GM20431 (cell line): ENCODE results near the gene CXADR.
"Not testable (repeated sequence)": the region's sequence is repeated elsewhere in the genome, so short reads cannot be mapped to it uniquely, and the experiment has no call there.

Experiments
- in situ Hi-C: fragments of 300-500 bp; cut with MseI, MboI; formaldehyde crosslinking; loops from one replicate; pipeline ENCODE4 v1.15.0; 2020; ENCODE audit warnings: low sequenced_read_pairs; ENCODE audit not compliant: unreplicated experiment

The CXADR gene

DNA sequence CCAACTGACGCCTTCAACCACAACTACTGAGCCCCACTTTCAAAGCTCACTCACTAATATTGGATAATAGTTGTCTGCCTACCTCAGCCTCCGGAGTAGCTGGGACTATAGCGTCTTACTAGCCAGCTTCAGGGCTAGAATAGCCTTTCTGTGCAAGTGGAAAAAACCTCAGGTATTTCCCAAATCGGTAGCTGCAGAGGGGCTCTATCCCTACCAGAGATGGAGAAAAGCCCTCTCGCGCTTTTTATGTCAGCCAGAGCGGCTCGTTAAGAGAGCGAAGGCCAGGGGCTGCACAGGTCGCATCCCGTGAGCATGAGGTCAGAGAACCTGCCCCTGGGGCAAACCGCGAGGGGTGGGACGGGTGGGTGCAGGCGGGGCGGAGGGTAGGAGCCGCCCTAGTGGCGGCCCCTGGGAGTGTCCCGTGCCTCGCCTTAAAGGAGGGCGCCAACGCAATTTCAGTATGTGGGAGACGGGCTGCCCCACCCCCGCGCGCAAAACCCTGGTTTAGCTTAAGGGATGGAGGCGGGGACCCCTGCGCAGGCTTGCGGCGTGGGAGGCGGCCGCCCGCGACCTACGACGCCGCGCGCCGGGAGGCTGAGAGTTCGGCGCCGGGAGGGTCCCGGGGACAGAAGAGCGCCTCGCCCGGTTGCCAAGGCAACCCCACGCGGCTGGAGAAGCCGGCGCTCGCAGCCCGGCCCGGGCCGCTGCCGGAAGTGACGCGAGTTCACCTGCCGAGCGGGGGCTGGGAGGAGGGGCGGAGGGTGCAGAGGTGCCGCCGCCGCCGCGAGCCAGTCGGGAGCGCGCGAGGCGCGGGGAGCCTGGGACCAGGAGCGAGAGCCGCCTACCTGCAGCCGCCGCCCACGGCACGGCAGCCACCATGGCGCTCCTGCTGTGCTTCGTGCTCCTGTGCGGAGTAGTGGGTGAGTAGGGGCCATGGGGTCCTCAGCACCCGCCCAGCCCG is at the start of gene CXADR:
TSS of gene CXADR (plus strand) at position 791 of the 961 bp plus-strand sequence. CDS start at position 878, 87 bp downstream.
- in situ Hi-C loops: no loop called here

DNA sequence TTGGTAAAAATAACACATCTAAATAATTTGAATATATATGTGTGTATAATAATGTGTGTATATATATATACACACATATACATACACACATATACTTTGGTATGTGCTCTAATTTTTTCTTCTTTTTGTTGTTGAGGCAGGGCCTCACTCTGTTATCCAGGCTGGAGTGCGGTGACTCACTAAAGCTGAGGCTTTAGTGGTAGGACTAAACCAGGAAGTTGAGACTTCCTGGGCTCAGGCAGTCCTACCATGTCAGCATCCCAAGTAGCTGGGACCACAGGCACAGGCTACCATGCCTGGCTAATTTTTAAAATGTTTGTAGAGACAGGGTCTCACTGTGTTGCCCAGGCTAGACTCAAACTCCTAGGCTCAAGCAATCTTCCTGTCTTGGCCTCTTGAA is 46.7 kb upstream of the CXADR start:
- in situ Hi-C loops: no loop called here

DNA sequence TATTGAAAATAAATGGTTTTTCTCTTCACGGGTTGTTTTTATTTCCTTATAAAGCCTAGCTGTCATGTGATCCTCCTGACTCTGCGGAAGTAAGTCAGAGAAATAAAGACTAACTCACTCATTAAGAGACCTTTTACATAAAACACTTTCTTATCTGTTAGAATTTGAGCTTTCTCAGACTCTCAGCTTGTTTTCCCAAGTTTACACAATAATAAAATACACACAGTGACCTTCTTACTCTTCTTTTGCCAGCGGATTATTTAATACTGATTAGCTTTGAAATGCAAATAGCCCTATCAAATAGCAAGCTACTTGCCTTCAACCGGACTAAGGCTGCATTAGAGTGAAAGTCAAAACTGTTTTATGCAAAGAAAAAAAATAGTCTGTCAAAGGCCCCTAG is 45.5 kb upstream of the CXADR start:
- in situ Hi-C loops: no loop called here

DNA sequence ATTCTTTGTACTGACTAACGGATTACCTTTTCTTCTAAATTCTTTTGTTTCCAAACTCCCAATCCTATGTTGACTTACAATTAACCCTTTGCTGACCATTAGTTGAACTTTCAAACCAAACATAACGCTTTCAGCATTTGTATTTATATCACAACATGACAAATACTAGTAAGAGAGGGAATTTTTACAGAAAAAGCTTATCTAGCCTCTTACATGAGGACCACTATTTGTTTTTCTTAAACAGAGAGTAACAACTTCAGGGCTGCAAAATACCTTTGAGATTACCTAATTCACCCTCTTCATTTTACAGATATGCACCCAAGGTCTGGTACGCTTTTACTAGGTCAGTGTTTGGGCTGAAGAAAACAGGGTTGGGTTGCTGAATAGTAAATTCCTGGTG is 45.0 kb upstream of the CXADR start:
- in situ Hi-C loops: no loop called here

DNA sequence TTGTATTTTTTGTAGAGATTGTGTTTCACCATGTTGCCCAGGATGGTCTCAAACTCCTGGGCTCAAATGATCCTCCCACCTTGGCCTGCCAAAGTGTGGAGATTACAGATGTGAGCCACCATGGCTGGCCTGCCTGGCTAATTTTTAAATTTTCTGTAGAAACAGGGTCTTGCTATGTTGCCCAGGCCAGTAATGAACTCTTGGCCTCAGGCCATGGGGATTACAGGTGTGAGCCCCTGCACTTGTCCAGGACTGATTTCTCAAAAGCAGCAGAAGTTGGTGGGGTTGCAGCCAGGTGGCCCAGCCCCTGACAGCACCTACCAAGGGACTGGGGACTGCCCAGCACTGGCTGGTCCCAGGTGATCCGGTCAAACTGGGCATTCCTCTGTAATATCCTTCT is 44.1 kb upstream of the CXADR start:
- in situ Hi-C loops: no loop called here

DNA sequence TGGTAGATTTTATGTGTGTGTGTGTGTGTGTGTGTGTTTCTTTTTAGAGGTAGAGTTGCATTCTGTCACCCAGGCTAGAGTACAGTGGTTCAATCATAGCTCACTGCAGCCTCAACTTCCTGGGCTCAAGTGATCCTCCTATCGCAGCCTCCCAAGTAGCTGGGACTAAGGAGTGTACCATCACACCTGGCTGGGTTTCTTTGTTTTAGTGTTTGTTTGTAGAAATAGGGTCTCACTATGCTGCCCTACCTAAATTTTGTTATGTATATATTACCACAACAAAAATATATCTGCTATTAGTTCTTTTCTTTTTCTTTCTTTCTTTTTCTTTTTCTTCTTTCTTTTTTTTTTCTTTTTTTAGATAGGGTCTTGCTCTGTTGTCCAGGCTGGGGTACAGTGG is 43.1 kb upstream of the CXADR start:
- in situ Hi-C loops: no loop called here

DNA sequence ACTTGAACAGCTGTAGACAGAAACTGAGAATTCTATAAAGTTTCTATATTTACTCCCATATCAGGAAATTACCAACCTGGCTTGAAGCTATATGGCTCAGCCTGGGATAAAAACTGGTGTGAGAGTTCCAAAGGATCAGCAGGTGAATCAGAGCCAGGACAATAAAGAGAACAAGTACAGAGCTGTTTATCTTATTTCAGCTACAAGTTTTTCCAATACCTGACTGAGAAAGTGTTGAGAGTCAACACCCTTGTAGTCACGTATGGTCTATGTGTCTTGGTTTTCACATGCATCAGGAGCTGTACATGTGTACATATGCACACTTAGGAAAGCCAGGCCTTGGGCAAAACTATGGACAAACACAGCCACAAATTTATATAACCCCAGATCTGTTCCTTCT is 40.7 kb upstream of the CXADR start:
- in situ Hi-C loops: no loop called here

DNA sequence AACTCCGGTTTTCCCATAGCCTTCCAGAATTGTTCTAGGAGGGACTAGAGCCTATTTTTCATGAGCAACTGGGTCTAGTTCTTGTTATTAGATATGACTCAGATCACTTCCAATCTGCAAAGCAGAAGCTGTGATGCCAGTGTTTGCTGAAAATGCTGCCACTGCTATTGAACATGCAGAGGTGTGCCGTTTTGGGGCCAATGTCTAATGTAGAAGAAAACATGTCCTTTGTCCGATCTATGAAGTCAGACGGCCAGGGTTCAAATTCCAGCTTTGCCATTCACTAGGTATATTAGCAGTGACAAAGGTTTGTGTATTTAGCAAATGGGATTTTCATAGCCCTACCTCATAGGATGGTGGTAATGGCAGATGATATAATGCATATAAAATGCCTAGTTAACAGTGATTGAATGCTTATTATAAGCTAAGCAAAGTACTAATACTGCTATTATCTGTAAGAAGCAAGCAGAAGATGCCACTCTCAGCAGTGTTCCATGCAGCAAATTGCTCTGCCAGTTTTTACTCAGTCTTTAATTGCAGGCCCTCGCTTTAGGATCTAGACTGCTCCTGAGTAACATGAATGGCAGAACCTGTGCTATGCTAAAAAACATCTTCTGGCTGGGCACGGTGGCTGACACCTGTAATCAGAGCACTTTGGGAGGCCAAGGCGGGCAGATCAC is 40.1 kb upstream of the CXADR start:
- in situ Hi-C loops: no loop called here

DNA sequence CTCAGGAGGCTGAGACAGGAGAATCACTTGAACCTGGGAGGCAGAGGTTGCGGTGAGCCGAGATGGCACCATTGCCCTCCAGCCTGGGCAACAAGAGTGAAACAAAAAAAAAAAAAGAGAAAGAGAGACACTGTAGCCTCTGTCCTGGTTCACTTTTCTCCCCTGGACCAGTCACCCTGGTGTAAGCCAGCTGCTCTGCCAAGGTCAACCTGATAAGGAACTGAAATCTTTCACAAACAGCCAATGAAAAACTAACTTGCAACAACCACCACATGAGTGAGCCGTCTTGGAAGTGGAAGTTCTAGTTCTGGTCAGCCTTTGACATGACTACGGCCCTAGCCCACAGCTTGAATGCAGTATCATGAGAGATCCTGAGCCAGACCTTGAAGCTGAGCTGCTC is 36.8 kb upstream of the CXADR start:
- in situ Hi-C loops: no loop called here

DNA sequence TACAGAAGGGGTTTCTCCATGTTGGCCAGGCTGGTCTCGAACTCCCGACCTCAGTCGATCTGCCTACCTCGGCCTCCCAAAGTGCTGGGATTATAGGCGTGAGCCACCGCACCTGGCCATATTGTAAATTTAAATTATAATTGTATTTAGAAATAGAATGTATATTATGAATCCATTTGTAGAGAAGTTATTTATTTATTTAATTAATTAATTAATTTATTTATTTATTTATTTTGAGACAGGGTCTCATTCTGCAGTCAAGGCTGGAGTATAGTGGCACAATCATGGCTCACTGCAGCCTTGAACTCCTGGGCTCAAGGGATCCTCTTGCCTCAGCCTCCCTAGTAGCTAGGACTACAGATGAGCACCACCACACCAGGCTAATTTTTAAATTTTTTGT is 34.7 kb upstream of the CXADR start:
- in situ Hi-C loops: not testable (repeated sequence)

DNA sequence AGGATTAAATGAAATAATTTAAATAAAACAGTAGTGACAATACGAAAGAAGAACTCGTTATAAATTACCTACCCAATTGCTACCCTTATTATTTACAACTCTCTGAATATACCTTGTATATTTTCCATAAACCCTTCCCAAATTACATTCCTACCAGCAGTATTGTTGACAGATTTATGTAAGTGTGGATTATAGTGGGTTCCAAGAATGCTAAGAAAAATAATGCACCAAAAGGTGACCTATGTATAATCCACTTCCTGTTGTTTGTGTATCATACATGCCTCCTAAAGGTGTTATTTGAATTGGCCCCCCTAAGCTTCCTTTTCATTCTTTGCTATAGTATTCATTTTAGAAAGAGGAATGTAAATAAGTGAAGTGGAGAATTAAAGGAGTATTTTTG is 33.2 kb upstream of the CXADR start:
- in situ Hi-C loops: no loop called here

DNA sequence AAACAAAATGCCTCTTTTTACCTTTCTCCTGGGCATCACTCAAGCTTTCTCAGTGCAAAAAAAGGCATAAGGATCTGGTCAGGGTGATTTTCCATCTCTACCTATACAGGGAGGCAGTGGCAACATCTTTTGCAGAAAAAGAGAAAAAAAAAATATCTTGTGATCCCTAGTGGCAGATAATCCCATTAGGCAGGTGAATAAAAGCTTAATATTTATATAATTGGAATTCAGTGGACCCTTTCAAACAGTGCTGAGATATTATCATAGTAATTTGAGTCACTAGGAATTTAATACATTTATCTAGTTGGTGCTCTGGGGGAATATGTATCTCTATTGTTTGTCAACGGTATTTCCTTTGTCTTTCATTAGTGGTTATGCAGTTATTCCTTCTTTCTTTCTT is 29.9 kb upstream of the CXADR start:
- in situ Hi-C loops: no loop called here

DNA sequence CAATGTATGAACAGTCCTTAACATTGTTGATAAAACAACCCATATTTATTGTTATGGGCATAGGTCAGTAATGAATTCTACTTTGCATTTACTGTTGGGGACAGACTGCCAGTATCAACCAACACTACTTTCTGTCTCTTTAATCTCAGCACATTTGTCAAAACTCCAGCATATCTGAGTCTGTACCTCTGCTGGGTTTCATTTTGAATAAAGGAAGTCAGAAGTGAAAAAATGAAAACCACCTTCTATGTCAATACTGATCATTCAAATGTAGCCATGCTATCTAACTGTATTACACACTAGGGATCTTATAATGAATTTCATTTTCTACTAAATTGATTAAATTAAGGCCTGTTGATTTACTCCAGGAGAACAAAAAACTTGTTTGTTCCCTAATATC is 24.2 kb upstream of the CXADR start:
- in situ Hi-C loops: no loop called here

DNA sequence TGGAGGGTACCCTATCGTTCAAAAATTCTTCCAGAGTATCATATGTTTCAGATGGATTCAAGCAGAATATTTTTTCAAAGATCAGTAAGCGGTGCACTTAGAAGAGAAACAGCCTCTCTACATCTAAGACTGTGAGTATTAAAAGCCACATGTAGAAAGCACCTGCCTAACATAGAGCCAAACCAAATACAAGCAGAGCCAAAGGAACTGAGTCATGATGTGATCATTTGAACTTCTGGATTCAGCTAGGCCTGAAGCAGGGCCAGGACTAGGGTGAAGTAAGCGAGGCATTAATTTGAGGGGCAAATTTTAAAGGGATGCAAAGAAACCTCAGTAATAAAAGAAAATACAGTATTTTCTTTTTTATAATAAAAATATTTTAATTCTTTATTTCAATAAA is 23.3 kb upstream of the CXADR start:
- in situ Hi-C loops: not testable (repeated sequence)

DNA sequence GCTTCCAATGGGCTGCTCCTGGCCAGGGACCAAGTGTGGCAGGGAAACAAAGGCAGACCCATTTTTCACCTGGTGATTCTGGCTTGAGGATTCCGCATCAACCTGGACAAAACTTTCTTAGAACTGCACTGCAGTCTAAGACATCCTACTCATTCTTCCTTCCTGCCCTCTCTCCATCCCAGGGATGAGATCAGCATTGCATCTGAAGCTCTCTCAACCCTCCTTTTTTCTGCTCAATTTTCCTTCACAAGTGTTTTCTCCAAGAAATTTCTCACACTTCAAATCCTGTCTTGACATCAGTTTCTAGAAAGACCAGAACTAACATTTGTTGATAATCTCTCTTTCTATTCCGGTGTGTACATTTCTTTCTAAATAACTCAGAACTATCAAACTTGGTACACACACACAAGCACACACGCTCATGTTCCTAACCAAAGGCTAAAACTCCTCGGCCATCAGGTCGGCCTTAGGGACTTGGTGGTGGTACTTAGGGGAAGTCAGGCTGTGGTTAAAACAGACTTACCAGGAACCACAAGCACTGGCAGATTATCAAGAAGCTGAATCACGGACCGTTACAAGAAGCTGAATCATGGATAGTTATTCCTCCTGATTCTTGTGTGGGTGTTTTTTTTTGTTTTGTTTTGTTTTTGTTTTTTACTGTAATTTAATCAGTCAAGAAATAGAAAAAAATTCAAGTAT is 21.0 kb upstream of the CXADR start:
- in situ Hi-C loops: no loop called here

DNA sequence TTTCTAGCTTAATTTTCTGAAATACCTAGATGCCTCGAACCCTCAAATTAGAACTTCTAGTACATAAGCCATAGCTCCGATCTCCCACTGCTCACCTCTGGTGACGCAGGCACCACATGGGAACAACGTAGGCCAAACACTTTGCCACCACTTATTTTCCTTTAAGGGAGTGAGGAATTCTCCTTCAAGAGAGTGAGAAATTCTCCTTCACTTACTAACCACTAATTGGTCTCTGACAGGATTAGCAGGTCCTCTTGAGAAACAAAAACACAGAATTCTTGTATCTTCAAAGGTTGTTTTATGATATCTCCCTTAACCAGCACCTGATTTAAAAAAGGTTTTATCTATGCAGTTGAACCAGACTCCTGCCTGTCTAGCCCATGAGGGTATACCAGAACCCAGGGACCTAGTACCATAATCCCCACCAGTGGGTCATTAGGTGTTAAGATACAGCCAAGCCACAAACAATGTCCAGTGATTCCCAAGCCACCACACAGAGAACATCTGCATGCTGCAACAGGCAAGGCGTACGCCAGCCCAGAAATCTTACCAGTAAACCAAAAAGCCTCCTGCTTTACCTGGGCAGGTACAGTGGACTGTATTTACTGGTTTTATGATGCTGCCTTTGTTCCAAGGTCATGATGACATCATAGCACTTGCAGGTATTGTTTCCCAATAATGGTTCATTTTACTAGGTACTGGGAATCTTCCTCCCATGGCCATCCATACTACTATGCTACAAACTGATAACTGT is 20.3 kb upstream of the CXADR start:
- in situ Hi-C loops: no loop called here

DNA sequence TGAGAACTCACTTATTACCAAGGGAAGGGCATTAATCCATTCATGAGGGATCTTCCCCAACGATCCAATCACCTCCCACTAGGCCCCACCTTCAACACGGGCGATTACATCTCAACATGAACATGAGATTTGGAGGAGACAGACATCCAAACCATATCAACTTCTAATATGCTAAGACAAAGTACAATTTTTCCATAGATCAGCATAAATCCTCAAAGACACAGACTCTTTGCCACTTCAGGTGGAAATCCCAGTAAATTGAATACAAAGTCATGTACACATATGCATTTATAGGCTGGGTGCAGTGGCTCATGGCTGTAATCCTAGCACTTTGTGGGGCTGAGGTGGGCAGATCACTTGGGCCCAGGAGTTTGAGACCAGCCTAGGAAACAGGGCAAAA is 18.8 kb upstream of the CXADR start:
- in situ Hi-C loops: no loop called here

DNA sequence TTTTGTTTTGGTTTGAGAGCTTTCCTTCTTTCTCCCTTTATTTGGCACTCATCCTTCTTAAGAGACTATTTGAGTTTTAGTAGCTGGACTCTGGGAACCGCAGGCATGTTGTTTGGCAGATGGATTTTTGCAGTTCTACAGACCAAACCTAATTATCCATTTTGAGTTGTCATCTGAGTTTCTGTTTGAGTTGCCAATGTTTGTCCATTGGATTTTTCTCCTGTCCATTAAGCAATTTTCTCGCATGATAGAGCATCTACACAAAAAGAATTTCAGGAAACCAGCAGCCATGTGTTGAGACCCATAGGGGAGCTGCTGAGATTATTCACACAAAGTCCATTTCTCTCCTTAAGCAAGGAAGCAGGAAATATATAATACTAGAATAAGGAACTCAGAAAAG is 17.2 kb upstream of the CXADR start:
- in situ Hi-C loops: no loop called here

DNA sequence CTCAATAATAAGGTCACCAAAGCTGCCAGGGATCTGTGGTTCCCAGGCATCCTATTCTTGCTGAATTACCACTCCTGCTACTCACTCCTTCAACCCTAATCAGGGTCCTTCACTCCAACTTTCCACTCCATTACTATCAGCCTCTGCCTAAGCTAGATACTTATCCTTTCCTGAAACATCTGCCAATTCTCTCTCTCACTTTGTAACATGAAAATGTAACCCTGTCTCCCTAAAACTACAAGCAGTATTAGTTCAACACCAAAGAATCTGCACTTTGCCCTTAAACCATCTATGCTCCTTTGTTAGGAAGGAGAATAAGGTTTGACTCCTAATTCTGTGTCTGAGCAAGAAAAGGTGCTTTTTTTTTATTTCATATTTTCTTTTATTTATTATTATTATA is 15.5 kb upstream of the CXADR start:
- in situ Hi-C loops: no loop called here

DNA sequence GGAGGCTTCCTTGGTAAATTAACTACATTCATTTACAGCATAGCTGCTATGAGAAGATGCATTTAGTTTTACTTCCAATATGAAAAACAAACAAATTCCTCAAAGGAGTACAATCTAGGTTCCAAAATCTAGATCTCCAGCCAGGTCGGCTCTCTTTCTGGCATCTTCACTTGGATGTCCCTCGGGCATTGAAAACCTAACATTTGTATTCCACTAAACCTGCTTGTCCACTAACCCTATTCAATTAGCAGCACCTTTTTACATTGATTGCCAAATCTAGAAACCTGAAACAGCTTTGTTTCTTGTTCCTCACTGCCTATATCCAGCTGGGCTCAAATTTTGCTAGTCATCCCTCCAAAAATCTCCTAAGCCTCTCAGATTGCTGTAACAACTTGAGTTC is 14.3 kb upstream of the CXADR start:
- in situ Hi-C loops: no loop called here
